ENCODE data around the gene MYCBP. TPM values are rescaled to one million over a fixed set of nuclear protein-coding genes. Genes with fewer than 3 reads are reported as not detected.

The MYCBP gene
- total RNA-seq, 1 experiment from 2014 or later: 33.1 TPM

DNA sequence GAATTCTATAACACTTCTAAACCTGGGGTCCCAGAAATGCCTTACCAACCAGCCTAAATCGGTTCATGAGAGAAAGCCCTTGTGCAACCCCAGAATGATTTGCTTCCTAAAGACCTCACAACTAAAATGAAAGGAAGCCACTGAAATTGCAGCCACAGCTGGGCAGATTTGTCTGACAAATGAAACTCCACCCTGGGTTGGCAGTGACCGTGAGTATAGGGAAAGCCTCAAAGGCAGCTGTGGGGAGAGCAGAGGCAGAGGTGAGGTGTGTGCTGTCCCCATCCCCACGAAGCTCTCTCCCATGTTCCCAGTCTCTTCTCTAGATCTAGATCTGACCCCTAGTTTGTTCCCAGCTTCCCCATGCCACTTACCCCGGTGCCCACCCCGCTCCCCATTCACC, 45.4 kb upstream of the MYCBP start:
- no peak overlapping the region for H4K91ac ChIP-seq (ENCODE audit: insufficient read length, low read depth, low read length)
- H2BK20ac ChIP-seq (ENCODE audit: low read depth, low read length, poor library complexity, severe bottlenecking): no peak overlapping the region
- H3K4me1 ChIP-seq (ENCODE audit: insufficient read depth, low read length): no peaks in the 10 kb centered on the region
- H3K14ac ChIP-seq (ENCODE audit: insufficient read depth, low read length): no peak overlapping the region
- no peak overlapping the region for H3K56ac ChIP-seq (ENCODE audit: insufficient read length, low read depth, low read length)
- H2AFZ ChIP-seq (ENCODE audit: low read length): no peak overlapping the region
- no peaks in the 10 kb centered on the region for H3K79me2 ChIP-seq (ENCODE audit: insufficient read depth, low read length)
- H3K23me2 ChIP-seq (ENCODE audit: insufficient read length, low read depth, low read length, poor library complexity, severe bottlenecking): no peaks in the 10 kb centered on the region
- no peak overlapping the region for H2BK120ac ChIP-seq (ENCODE audit: low read depth, low read length, poor library complexity, severe bottlenecking)
- H3K27ac Mint-ChIP-seq: no peak overlapping the region; a peak in 1 of 7 replicates
- H3K27ac ChIP-seq (ENCODE audit: insufficient read length, low read depth, low read length): no peak overlapping the region
- no peak overlapping the region for H3K9ac ChIP-seq (ENCODE audit: extremely low read depth, insufficient read length, low read length)
- H3K9me3 ChIP-seq (ENCODE audit: control insufficient read depth, low read depth, low read length): no peaks in the 10 kb centered on the region
- H3K4me1 Mint-ChIP-seq: peaks cover 6% of the 10 kb centered on the region in 2 experiments
- WGBS (ENCODE audit: extremely low coverage, insufficient read length, low lambda C conversion rate): no CpG with 5 or more reads among the region's 5 CpGs
- DNase-seq: no peak
- no peaks in the 10 kb centered on the region; a peak in 1 of 5 replicates for H3K9me3 Mint-ChIP-seq
- H3K4me2 ChIP-seq (ENCODE audit: insufficient read depth, insufficient read length, low read length): no peak overlapping the region
- no peak overlapping the region for H3T11ph ChIP-seq (ENCODE audit: low read length)
- no peaks in the 10 kb centered on the region for H4K20me1 ChIP-seq (ENCODE audit: control insufficient read depth, insufficient read depth, insufficient read length)
- H2BK5ac ChIP-seq (ENCODE audit: insufficient read length, low read length): no peak overlapping the region
- no peak overlapping the region for H3K4me3 Mint-ChIP-seq
- H3K23ac ChIP-seq (ENCODE audit: insufficient read length, low read depth, low read length): no peak overlapping the region
- no peak overlapping the region for H3K4ac ChIP-seq (ENCODE audit: low read depth, low read length)
- H4K5ac ChIP-seq (ENCODE audit: insufficient read length, low read depth, low read length): no peak overlapping the region
- no peak overlapping the region for H2AK5ac ChIP-seq (ENCODE audit: insufficient read length, low read length)
- no peak overlapping the region for H2BK12ac ChIP-seq (ENCODE audit: insufficient read length, low read depth, low read length)
- H4K8ac ChIP-seq (replicated peaks; ENCODE audit: insufficient read length, low read depth, low read length): no peak overlapping the region
- no peaks in the 10 kb centered on the region for H3K79me1 ChIP-seq (ENCODE audit: insufficient read depth, low read depth, low read length, poor library complexity, severe bottlenecking)
- H3K27me3 ChIP-seq (ENCODE audit: insufficient read depth, low read length): no peaks in the 10 kb centered on the region
- no peak overlapping the region for H3K18ac ChIP-seq (ENCODE audit: insufficient read length, low read depth, low read length)
- H2BK15ac ChIP-seq (ENCODE audit: low read depth, low read length): no peak overlapping the region
- H3K36me3 Mint-ChIP-seq (ENCODE audit: insufficient read depth in 1 of 3, low read depth in 3 of 3): no peaks in the 10 kb centered on the region
- TF ChIP-seq, protein P1, sequence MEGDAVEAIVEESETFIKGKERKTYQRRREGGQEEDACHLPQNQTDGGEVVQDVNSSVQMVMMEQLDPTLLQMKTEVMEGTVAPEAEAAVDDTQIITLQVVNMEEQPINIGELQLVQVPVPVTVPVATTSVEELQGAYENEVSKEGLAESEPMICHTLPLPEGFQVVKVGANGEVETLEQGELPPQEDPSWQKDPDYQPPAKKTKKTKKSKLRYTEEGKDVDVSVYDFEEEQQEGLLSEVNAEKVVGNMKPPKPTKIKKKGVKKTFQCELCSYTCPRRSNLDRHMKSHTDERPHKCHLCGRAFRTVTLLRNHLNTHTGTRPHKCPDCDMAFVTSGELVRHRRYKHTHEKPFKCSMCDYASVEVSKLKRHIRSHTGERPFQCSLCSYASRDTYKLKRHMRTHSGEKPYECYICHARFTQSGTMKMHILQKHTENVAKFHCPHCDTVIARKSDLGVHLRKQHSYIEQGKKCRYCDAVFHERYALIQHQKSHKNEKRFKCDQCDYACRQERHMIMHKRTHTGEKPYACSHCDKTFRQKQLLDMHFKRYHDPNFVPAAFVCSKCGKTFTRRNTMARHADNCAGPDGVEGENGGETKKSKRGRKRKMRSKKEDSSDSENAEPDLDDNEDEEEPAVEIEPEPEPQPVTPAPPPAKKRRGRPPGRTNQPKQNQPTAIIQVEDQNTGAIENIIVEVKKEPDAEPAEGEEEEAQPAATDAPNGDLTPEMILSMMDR (conservative IDR thresholded peaks at IDR 0.05): no peak
- H3K27me3 Mint-ChIP-seq (ENCODE audit: low read depth): no peaks in the 10 kb centered on the region
